Common myeloid progenitor, CD34-positive (primary cell): ENCODE data around the gene DHRSX.
"Not testable (repeated sequence)": the region's sequence is repeated elsewhere in the genome, so short reads cannot be mapped to it uniquely, and the experiment has no call there.

ENCODE experiments used
- CTCF ChIA-PET: fragments of 350-600 bp; sonication (Branson Sonifier 250); formaldehyde crosslinking; loops from one replicate; lab custom pipeline; 2021; ENCODE audit warnings: antibody characterized with exemption; lab: Charles Lee
- POLR2A ChIA-PET: fragments of 350-600 bp; sonication (Branson Sonifier 250); formaldehyde crosslinking; loops from one replicate; lab custom pipeline; 2021; ENCODE audit warnings: antibody characterized with exemption; lab: Charles Lee
- DNase-seq, 3 donors: peaks; one replicate each; pipeline versions ENCODE4 v3.0.0 to v3.0.0-alpha.2; 2013
- H3K27ac ChIP-seq, 2 experiments: 1 replicate in 1 of 2; 2 replicates in 1 of 2; pipeline ENCODE4 v1.7.0; 2013; ENCODE audit warnings: inconsistent platforms in 2 of 2, low read length in 2 of 2, mild to moderate bottlenecking in 2 of 2, low read depth in 1 of 2, moderate library complexity in 1 of 2; ENCODE audit not compliant: severe bottlenecking in 2 of 2, insufficient read depth in 1 of 2, poor library complexity in 1 of 2
- H3K27me3 ChIP-seq, 5 experiments: replicated peaks in 2 of 5; 1 replicate in 3 of 5; 2 replicates in 2 of 5; pipeline versions ENCODE4 v1.6.1 to v1.7.0; 2013; ENCODE audit warnings: low read length in 4 of 5, mild to moderate bottlenecking in 2 of 5, moderate library complexity in 2 of 5, inconsistent platforms in 1 of 5; ENCODE audit not compliant: insufficient read depth in 5 of 5, control insufficient read depth in 4 of 5
- H3K36me3 ChIP-seq, 4 experiments: 1 replicate in 2 of 4; 2 replicates in 2 of 4; pipeline versions ENCODE4 v1.6.1 to v1.7.0; 2013; ENCODE audit warnings: low read length in 3 of 4, control low read depth in 1 of 4, mild to moderate bottlenecking in 1 of 4; ENCODE audit not compliant: control insufficient read depth in 4 of 4, insufficient read depth in 4 of 4
- H3K4me1 ChIP-seq, 4 experiments: 1 replicate in 3 of 4; 2 replicates in 1 of 4; pipeline versions ENCODE4 v1.6.1 to v1.7.1; 2013; ENCODE audit warnings: low read length in 3 of 4, mild to moderate bottlenecking in 3 of 4, control low read depth in 1 of 4, inconsistent platforms in 1 of 4, moderate library complexity in 1 of 4; ENCODE audit not compliant: control insufficient read depth in 4 of 4, insufficient read depth in 4 of 4; ENCODE audit errors: control extremely low read depth in 1 of 4
- H3K4me3 ChIP-seq, 7 experiments: 1 replicate in 4 of 7; 2 replicates in 3 of 7; pipeline versions ENCODE4 v1.5.1 to v1.7.0; 2013; ENCODE audit warnings: mild to moderate bottlenecking in 7 of 7, low read length in 6 of 7, moderate library complexity in 6 of 7, inconsistent platforms in 2 of 7, low read depth in 2 of 7, control low read depth in 1 of 7; ENCODE audit not compliant: insufficient read depth in 4 of 7, control insufficient read depth in 1 of 7; ENCODE audit errors: extremely low read depth in 1 of 7
- H3K9me3 ChIP-seq, 5 experiments: 1 replicate in 4 of 5; 2 replicates in 1 of 5; pipeline versions ENCODE4 v1.6.1 to v1.7.1; 2013; ENCODE audit warnings: low read length in 4 of 5, mild to moderate bottlenecking in 2 of 5, inconsistent platforms in 1 of 5, low read depth in 1 of 5, moderate library complexity in 1 of 5; ENCODE audit not compliant: control insufficient read depth in 4 of 5, insufficient read depth in 2 of 5; ENCODE audit errors: control extremely low read depth in 1 of 5
- WGBS: methylation state at CpG from one replicate; pipeline ENCODE4 v1.1.5; 2013; ENCODE audit not compliant: insufficient coverage; 5-methylcytosine and 5-hydroxymethylcytosine counted together

The DHRSX gene

DNA sequence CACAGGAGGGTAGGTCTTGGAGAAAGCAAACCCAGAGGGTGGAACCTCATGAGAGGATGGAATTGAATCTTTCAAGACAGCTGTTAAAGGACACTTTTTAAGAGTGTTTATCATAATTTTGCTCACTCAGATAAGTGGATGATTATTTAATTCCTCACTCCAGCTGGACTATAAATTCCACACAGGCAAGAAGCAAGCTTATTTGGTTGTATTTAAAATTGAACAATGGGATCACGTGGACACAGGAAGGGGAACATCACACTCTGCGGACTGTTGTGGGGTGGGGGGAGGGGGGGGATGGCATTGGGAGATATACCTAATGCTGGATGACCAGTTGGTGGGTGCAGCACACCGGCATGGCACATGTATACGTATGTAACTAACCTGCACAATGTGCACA is 116.3 kb downstream of the DHRSX start:
- peaks cover 0 to 4% (median 0%) of the 10 kb centered on the region in 4 experiments for H3K4me1 ChIP-seq
- POLR2A ChIA-PET = no interaction called here
- CTCF ChIA-PET = no interaction called here
- no peak overlapping the region for H3K4me3 ChIP-seq
- H3K27ac ChIP-seq = no peak overlapping the region
- peaks cover 0 to 6% (median 0%) of the 10 kb centered on the region in 5 experiments for H3K9me3 ChIP-seq
- H3K27me3 ChIP-seq = no peaks in the 10 kb centered on the region
- no CpG with 5 or more reads among the region's 4 CpGs for WGBS
- H3K36me3 ChIP-seq = peaks cover 0 to 10% (median 0%) of the 10 kb centered on the region in 4 experiments
- DNase-seq = no peak

DNA sequence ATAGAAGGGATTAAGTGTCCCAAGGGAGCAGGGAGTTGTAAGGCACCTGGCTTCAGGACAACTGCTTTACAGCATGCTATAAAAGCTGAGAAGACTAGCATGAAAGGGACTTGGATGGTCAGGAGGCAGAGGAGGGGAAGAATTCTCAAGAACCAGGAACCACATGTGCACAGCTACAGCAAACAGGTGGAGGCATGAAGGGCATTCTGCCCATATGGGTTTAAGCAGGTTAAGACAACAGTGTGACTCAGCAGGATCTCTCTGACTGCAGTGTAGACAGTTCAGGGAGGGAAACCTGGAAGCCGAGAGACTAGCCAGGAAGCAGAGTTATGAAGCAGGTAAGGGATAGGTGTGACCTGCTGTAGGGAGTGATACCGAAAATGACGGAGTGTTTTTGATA is 117.0 kb downstream of the DHRSX start:
- H3K27me3 ChIP-seq = no peaks in the 10 kb centered on the region
- peaks cover 0 to 6% (median 0%) of the 10 kb centered on the region in 5 experiments for H3K9me3 ChIP-seq
- WGBS = 95% methylated on average over 3 of the region's 3 CpGs
- ChIA-PET CTCF (no interaction called here), POLR2A (no interaction called here)
- no peak overlapping the region for H3K4me3 ChIP-seq
- peaks cover 0 to 7% (median 0%) of the 10 kb centered on the region in 4 experiments for H3K36me3 ChIP-seq
- H3K27ac ChIP-seq = no peak overlapping the region
- DNase-seq = no peak
- peaks cover 0 to 4% (median 0%) of the 10 kb centered on the region in 4 experiments for H3K4me1 ChIP-seq

DNA sequence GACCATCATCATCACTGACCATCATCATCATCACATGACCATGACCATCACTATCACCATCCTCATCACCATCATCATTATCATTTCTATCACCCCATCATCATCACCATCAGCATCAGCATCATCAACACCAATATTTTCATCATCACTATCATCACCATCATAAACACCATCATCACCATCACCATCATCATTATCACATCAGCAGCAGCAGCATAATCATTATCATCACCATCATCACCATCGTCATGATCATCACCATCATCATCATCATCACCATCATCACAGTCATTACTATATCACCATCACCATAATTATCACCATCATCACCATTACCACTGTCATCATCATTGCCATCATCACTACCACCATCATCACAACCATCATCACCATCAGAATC is 117.6 kb downstream of the DHRSX start:
- no peak overlapping the region for H3K4me3 ChIP-seq
- CTCF ChIA-PET = no interaction called here

DNA sequence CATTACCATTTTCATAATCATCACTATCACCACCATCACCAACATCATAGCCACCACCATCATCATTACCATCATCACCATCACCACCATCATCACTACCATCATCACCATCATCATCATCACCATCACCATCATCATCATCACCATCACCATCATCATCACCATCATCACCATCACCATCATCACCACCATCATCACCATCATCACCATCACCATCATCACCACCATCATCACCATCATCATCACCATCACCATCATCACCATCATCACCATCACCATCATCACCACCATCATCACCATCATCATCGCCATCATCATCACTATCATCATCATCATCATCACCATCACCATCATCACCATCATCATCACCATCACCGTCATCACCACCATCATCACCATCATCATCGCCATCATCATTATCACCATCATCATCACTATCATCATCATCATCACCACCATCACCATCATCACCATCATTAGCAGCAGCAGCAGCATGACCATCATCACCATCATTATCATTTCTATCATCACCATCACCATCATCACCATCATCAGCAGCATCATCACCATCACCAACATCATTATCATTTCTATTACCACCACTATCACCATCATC is 118.2 kb downstream of the DHRSX start:
- CTCF ChIA-PET, DNase-seq, H3K4me1 ChIP-seq, H3K27me3 ChIP-seq, H3K4me3 ChIP-seq, H3K9me3 ChIP-seq, H3K36me3 ChIP-seq, H3K27ac ChIP-seq, POLR2A ChIA-PET: not testable (repeated sequence)
- 81% methylated on average over 3 of the region's 3 CpGs for WGBS

More for the DNA sequence above, 117.6 kb downstream of the DHRSX start:
- H3K36me3 ChIP-seq = peaks cover 0 to 7% (median 0%) of the 10 kb centered on the region in 4 experiments
- POLR2A ChIA-PET = no interaction called here
- H3K27me3 ChIP-seq = no peaks in the 10 kb centered on the region
- no peak overlapping the region for H3K27ac ChIP-seq
- WGBS = 93% methylated on average over 1 of the region's 1 CpG
- DNase-seq = no peak
- H3K9me3 ChIP-seq = peaks cover 0 to 6% (median 0%) of the 10 kb centered on the region in 5 experiments
- peaks cover 0 to 4% (median 0%) of the 10 kb centered on the region in 4 experiments for H3K4me1 ChIP-seq

DNA sequence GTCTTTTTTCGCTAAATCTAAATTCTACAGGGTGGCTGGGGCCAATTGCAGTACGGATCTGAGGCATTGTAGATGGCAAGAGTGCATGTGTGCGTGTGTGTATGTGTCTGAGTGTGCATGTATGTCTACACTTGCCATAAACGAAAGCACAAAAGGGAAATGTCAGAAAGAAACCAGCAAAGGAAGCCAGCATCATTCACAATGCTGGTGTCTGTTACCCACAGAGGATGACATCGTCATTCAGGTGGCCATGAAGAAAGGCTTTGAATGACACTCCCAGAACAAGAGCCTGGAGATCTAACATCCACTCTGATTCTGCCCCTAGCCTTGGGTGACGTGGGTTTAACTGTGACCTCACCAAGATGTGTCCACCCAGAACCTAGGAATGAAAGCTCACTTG is 124.6 kb downstream of the DHRSX start:
- H3K36me3 ChIP-seq = peaks cover 0 to 7% (median 0%) of the 10 kb centered on the region in 4 experiments
- POLR2A ChIA-PET = no interaction called here
- H3K9me3 ChIP-seq = peaks cover 0 to 6% (median 0%) of the 10 kb centered on the region in 5 experiments
- H3K4me3 ChIP-seq = no peak overlapping the region
- DNase-seq = no peak
- no peaks in the 10 kb centered on the region for H3K27me3 ChIP-seq
- no peaks in the 10 kb centered on the region for H3K4me1 ChIP-seq
- CTCF ChIA-PET = no interaction called here
- WGBS = 86% methylated on average over 1 of the region's 6 CpGs
- H3K27ac ChIP-seq = no peak overlapping the region

DNA sequence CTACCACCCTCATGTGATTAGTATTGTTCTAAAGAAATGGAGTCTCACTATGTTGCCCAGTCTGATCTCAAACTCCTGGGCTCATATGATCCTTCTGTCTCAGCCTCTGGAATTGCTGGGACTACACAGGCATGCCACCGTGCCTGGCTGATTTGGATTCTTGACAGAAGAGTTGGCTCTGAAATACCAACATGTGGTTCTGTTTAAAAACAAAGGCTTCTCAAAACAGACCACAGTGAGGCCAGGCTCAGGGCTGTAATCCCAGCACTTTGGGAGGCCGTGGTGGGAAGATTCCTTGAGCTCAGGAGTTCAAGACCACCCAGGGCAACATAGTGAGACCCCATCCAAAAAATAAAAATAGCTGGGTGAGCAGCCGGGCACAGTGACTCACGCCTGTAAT is 126.7 kb downstream of the DHRSX start:
- peaks cover 0 to 6% (median 0%) of the 10 kb centered on the region in 4 experiments for H3K36me3 ChIP-seq
- H3K27ac ChIP-seq = no peak overlapping the region
- H3K4me1 ChIP-seq = no peaks in the 10 kb centered on the region
- ChIA-PET CTCF (no interaction called here), POLR2A (no interaction called here)
- H3K9me3 ChIP-seq = peaks cover 0 to 2% (median 0%) of the 10 kb centered on the region in 5 experiments
- no peaks in the 10 kb centered on the region for H3K27me3 ChIP-seq
- no peak overlapping the region for H3K4me3 ChIP-seq
- no peak for DNase-seq
- 100% methylated on average over 2 of the region's 4 CpGs for WGBS

DNA sequence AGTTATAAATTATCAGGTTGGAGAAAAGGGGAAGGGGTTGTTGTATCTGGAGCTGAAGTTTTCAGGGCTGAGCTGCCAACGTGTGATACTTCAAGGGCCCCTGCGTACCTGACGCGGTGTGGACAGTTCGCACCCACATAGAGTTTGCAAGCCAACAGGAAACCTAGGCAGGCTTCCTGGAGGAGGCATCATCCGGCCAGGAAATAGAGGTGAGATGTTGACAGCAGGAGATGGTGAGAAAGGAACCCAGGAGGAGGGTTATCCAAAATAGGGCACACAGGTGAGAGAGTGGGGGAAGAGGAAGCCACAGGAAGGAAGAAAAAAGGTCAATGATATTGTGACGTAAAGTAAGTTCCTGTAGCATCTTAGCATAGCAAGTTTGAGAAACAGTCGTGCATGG is 127.2 kb downstream of the DHRSX start:
- no peak overlapping the region for H3K27ac ChIP-seq
- H3K9me3 ChIP-seq = peaks cover 0 to 2% (median 0%) of the 10 kb centered on the region in 5 experiments
- no peaks in the 10 kb centered on the region for H3K4me1 ChIP-seq
- ChIA-PET CTCF (no interaction called here), POLR2A (no interaction called here)
- DNase-seq = no peak
- H3K4me3 ChIP-seq = no peak overlapping the region
- no peaks in the 10 kb centered on the region for H3K27me3 ChIP-seq
- 89% methylated on average over 7 of the region's 8 CpGs for WGBS
- H3K36me3 ChIP-seq = peaks cover 0 to 6% (median 0%) of the 10 kb centered on the region in 4 experiments
